Posterior cingulate gyrus (tissue), 11 donors: ENCODE results near the gene TPRN.
A peak's percentile ranks its signal among the peaks of the same experiment; 100 is the strongest.

Source experiments
- DNase-seq, 10 donors: peaks; one replicate each; pipeline versions ENCODE4 v3.0.0 to v3.0.0-alpha.2; 2020 to 2021; ENCODE audit warnings: mixed read lengths in 3 of 10
- intact Hi-C: fragments of 100-400 bp; cut with DNase I; formaldehyde crosslinking; loops from one replicate; pipeline ENCODE4 v1.15.1; 2023

The TPRN gene

DNA sequence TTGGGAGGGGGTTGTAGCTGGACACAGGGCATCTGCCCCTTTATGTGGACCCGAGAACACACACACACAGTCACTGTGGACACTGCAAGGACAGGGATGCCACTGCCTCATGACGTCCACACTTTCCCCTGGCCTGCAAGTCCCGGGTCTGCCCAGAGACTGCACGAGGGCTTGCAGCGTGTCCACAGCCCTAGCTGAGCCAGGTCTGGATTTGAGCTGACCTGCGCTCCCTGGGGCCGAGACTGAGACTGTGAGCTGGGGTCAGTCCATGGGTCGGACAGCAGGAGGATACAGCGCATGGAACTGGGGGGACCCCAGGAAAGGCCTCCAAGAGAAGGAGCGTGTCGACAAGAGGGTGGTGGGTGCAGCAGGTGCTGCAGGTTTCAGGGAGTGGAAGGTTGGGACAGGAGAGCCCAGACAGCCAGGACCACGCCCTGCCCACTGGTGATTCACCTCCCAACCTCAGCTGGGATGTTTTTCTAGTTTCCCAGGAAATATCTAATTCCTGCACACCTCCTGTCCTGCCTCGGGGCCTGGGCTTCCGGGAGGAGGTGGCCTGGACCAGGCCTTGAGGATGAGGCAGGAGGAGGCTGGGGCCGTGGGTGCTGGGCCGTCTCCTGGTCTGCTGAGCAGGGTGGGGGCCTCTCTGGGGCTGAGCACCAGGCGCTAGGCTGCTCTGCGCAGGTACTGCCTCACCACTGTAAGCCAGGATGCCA, 26.0 kb upstream of the TPRN start:
- DNase-seq: peak in 1 of 10 donors; percentile 5

DNA sequence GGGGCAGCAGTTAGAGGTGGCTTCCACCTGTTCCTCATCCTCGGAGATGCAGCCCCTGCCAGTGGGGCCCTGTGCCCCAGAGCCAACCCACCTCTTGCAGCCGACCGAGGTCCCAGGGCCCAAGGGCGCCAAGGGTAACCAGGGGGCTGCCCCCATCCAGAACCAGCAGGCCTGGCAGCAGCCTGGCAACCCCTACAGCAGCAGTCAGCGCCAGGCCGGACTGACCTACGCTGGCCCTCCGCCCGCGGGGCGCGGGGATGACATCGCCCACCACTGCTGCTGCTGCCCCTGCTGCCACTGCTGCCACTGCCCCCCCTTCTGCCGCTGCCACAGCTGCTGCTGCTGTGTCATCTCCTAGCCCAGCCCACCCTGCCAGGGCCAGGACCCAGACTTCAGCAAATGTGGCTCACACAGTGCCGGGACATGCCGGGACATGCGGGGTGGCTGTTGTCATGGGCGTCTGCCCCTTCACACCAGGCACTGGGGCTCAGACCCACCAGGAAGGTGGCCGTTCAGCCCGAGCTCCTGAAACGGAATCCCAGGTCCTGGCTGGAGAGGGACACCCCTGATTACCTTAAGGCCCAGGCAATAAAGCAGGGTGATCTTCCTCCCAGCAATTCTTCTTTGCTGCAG, 25.3 kb upstream of the TPRN start:
- intact Hi-C loops: loop anchor here (2.0 kb wide), 1 partner anchor 107 kb away; no protein-coding TSS in a partner anchor
- DNase-seq: peak in 1 of 10 donors; percentile 4

More for the DNA sequence above, 26.0 kb upstream of the TPRN start:
- intact Hi-C loops: loop anchor here (2.0 kb wide), 1 partner anchor 108 kb away; no protein-coding TSS in a partner anchor

DNA sequence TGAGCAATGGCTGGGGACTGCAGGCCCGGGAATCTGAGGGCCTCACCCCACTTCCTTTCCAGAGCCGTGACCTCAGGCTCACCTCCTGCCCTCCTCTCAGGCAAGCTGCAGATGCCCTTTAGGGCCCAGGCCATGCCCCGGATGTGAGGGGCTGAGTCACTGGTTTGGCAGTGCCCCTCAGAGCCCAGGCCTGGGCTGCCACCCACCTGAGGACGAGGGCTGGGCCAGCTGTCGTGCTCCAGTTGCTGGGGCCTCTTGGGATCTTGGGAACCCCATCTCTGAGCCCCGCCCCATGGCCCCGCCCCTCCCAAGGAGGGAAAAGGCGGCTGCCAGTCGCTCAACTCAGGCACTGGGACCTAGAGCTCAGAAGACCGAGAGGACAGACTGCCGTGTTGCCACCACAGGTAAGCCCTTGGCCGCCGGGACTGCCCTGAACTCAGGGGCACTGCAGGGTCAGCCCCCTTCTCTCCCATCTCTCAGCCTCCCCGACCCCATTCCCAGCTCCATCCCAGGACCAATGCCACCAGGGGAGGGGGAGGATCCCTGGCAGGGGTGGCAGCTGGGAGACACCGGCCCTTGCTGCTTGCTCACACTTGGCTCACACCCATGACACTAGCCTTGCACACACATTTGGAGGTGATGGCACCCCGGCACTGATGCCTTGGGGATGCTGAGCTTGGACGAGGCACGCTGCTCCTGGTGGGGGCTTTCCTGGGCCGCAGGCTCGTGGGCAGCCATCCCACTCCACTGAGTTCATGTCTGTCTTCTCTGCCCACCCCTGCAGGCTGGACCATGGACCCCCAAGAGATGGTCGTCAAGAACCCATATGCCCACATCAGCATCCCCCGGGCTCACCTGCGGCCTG, 24.5 kb upstream of the TPRN start, which contains the start of gene CYSRT1:
Gene CYSRT1 (plus strand): TSS at position 345 of the 865 bp plus-strand sequence. CDS start 448 bp downstream, at position 793.
- intact Hi-C loops: no loop called here
- peak in 1 of 10 donors; percentile 5 for DNase-seq

DNA sequence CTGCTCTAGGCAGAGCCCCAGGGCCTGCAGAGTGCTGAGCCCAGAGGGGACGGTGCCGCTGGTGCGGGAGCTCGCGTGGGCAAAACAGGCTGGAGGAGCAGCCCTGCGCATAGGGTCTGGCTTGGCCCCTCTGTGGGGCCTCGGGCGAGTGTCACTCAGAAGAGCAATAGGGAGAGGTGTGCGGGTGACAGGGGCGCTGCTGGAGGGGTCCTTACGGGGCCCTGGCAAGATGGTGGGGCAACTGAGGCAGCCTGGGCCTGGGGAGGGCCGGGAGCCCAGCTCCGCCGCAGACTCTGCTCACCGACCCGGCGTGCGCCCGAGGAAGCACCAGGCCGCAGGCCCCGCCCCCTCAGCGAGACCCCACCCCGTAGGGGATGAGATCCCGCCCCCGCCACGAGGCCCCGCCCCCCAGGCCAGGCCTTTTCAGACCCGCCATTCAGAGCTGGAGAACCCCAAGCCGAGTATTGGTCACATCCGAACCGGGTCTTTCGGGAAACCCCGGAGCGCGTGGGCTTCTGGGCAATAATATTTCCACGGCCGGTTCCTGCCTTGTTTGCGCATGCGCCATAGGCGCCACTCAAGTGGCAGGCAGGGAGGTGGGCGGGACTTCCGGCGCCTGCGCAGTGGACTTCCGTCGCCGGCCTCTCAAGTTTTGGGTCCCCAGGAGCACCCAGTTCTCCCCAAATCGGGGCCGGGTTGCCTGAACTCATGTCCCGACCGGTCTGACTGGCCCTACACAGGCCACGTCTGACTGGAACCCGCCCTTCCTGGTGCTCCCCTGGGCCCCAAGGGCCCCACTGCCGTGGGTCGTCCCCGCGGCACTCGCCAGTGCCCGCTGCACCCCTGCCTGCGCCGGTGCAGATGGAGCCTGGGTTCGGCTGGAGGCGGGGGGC, 22.8 kb upstream of the TPRN start:
- peak; percentile 92 to 99 (median 96) for DNase-seq
- intact Hi-C loops: loop anchor here (2.0 kb wide), 1 partner anchor 35 kb away; the partner anchor contains the start of genes ANAPC2 and SSNA1

DNA sequence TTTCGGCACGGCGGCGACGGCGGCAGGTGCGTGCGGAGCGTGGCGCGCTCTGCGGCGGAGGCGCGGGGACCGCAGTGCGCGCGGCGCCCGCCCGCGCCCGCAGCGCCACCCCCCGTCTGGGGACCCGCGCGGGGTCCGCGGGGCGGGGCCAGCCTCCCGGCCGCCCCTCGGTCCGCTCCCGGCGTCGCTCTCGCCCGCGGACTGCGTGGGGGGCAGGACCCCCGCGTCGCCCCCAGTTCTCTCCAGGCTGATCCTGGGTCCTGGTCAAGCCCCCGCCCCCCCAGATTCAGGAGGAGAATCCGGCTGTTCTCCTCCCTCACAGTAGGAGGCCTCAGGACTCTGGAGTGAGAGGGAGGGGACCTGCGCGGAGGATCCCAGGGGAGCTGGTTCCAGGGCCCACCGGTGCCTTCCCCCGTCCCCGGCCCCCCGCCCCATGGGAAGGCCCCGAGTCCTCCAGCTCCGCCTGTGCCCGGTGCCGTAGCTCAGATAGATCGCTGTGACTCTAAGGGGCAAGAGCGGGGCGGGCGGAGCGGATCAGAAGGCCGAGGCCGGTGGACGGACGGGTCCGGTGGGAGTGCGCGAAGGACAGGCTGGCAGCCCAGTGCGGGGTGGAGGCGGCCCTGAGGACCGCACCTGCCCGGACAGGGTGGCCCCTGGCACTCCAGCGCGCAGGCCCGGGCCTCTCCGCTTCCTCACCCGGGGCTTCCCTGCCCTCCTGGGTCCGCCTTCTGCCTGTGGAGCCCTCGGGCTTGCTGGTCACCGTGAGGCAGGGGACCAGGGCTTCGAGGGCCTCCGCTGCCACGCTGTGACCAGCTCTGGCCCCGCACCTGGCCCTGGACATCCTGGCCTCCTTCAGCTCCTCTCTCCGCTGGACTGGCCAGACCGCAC, 21.9 kb upstream of the TPRN start, which contains the start of gene RNF208:
Gene RNF208 (minus strand): TSS at position 51 of the 888 bp plus-strand sequence. CDS start 1,028 bp downstream, outside the sequence.
- intact Hi-C loops: loop anchor here (2.0 kb wide), 1 partner anchor 34 kb away; the partner anchor contains the start of genes ANAPC2 and SSNA1
- peak in 2 of 10 donors; percentile 23 to 88 for DNase-seq

DNA sequence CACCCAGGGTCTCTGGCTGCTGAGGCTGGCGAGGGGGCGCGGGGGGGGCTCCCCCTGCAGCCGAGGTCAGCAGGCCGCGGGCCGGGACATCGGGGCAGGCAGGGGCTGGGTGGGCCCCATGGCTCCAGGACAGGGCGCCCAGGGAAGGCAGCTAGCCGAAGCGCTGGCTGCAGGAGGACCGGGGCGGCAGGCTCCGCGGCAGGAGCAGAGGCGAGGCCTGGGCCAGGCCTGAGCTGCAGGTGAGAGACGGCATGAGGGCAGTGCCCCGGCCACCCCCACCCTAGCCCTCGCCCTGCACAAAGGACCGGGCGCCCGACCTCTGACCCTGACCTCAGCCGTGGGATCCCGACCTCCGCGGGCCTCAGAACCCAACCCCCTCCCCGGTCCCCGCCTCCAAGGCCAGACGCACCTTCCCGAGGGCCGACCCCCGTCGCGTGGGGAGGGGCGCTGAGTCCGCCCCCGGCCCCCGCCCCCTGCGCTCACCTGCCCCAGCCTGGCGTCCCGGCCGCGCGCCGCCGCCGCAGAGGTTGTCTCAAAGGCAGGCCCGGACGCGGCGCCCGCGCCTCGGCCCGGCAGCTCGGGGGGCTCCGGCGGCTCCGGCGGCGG, 21.1 kb upstream of the TPRN start:
- intact Hi-C loops: loop anchor here (2.0 kb wide), 1 partner anchor 33 kb away; the partner anchor contains the start of genes ANAPC2 and SSNA1
- DNase-seq: peak in 1 of 10 donors; percentile 84

DNA sequence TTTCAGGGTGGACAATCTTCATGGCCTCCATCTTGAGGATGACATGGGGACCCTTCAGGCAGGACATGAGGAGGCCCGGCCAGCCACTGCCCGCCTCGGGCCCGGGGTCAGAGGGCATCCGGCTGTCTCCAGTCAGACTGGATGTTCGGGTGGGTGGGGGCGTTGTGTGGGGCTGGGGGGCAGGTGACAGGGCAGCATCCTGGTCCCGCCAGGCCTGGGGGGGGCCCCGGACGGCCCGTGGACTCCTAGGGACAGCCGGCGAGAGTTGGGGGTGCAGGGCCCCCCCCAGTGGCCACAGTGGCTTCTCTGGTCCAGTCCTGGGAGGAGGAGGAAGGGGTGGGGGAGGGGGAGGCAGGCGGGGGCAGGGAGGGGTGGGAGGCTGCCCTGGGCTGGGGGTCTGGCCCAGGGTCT, 20.6 kb upstream of the TPRN start:
- intact Hi-C loops: no loop called here
- DNase-seq: peak in 1 of 10 donors; percentile 88

DNA sequence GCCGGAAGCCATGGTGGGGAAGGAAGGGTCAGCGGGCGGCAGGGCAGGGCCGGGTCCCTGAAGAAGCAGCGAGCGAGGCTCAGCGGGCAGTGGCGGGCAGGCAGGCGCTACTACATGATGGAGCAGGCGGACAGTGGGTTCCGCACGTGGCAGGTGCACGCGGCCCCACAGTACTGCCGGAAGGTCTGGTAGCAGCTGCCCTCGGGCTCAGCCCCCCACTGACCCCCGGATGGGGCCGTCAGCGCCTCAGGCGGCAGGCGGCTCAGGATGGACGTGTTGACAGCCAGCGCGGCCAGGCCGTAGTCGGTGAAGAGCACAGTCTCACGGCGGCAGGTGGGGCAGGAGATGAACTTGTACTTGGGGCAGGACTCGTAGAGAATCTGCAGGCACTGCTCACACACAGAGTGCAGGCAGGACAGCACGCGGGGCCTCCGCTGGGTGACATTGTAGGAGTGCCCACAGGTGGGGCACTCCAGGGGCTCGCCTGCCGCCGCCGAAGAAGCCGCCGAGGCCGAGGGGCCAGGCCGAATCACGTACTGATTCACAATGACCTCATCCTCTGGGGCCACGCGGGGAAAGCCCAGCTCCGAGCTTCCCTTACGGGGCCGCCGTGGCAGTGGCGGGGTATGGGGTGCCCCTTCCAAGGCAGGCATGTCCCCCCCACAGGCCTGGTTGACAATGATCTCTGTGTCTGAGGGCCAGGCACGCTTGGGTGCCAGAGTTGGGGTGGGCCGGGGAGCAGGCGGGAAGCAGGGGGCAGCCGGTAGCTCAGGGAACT, 20.0 kb upstream of the TPRN start:
- intact Hi-C loops: no loop called here
- peak in 1 of 10 donors; percentile 87 for DNase-seq

DNA sequence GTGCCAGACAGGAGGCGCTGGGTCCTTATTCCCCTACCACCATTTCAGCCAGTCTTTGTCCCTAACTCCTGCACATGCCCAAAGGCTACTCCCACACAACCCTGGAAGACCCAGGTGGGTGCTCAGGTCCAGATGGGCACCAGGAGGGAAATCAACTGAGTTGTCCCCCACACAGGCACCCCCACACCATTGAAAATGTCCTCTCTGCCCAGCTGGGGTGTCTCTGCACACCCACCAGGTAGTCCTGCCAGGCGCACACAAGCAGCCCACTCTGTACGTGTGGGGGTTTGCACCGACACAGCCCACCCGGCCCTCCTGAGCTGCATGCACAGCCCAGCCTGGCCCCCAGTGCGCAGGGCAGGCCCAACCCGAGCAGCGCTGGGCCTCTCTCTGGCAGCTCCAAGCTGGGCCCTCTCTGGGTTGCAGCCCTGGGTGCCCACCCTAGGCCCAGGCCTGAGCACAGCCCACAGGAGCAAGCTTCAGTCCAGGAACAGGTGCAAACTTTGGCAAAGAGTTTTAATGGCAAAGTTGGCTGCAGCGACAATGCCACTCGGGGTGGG, 19.3 kb upstream of the TPRN start:
- peak in 1 of 10 donors; percentile 83 for DNase-seq
- intact Hi-C loops: no loop called here

DNA sequence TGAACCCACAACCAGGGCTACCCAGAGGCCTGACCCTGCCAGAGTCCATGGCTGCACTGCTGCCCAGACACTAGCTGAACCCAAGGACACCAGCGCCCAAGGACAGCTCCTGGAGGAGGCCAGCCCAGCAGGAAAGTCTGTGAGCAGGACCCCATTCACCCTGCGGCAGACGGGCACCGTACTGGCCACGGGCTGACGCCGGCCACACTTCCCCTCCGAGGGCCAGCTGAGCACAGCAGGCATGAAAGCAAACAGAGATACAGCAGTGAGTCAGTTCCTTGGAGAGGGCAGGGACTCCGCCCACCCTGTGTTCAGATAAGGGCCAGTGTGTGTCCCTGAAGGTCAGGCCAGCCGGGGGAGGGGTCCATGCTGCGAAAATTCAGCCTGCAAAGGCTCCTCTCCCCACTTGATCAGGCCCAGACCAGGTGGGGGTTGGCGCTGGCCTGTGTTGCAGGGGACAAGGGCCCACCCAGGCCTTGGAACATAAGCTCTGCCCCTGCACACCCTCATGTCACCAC, 18.3 kb upstream of the TPRN start:
- intact Hi-C loops: no loop called here
- DNase-seq: no peak

DNA sequence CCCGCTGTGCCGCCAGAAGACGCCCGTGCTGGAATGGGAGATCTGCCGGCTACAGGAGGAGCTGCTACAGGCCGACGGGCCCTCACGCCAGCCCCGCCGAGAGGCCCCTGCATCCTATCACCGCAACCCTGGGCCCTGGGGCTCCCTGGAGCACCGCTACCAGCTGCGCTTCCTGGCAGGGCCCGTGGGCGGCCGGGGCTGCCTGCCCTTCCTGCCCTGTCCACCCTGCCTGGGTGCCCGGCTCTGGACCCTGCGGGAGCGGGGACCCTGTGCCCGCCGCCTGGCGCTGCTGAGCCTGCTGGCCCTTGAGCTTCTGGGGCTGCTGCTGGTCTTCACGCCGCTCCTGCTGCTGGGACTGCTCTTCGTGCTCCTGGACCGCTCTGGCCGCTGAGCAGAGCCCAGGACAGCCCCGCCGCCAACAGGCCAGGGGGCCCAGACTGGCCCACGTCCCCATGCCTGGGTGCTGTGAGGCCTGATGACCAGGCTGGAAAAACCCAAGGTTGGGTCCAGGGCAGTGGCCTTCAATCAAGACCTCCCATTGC, 17.7 kb upstream of the TPRN start:
- intact Hi-C loops: no loop called here
- no peak for DNase-seq

DNA sequence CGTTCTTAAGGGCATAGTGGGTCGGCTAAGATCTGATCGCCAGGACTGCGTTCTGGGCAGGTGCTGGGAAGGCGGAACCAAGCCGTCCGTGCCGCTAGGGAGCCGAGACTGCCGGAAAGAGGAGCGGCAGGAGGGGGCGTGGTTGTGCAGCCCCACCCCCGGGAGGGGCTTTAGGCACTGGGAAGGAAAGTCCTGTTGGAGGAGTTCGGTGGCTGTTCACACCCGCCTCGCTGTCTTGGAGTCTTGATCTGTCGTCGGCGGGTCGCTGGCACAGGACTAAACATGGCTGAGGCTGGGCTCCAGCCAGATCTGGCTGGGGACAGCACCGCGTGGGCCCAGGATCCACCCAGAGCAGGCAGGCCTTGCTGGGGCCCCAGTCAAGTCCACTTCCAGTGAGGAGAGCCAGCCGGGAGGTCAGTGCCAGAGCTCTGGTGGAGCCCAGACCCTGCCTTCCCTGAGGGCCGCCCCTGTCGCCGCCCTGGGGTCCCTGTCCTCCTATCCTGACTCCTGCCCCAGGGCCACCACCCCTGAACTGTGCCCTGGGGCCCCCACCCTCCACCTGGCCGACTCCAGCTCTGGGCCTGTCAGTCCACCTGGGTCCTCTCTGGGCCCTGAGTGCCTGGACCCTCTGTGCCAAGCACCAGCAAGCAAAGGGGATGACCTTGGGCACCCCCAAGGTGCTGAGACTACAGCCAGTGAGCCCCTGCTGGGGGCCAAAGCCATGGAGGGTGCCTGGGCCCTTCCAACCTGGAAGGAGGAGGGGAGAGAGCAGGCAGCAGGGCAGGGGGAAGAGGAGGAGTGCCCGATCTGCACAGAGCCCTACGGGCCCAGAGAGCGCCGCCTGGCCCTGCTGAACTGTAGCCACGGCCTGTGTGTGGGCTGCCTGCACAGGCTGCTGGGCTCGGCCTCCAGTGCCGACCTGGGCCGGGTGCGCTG, 17.0 kb upstream of the TPRN start:
- DNase-seq: peak in 2 of 10 donors; percentile 15 to 91
- intact Hi-C loops: no loop called here

DNA sequence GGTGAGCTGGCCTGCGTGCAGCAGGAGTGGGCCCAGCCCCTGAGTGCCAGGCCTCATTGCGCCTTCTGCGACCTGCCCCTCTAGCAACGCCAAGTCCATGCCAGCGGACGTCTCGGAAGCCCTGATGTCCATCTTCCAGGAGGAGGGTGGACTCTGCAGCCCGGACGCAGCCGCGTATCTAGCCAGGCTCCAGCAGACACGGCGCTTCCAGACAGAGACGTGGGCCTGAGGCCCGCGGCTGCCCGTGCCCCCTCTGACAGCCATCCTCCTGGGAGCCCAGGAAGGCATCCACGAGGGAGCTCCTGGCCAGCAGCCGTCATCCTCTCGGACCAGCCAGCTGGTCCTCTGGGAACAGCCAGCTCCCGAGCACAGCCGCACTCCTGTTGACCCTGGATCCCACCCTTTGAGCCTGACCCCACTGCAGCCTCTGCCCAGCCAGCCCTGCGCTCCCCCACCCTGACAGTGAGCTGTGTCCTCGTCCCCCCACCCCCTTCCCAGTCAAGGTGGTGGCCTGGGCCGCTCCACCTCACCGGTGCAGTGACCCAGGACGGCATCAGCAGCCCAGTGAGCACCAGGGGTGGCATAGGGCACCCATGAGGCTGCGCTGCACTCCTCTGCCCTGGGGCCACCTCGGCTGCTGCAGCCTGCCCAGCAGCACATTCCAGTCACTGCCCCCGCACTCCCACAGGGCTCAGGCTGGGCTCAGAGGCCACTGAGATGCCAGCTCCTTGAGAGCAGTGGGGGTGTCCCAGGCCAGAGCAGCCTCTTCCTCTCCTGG, 15.8 kb upstream of the TPRN start:
- intact Hi-C loops: no loop called here
- no peak for DNase-seq

DNA sequence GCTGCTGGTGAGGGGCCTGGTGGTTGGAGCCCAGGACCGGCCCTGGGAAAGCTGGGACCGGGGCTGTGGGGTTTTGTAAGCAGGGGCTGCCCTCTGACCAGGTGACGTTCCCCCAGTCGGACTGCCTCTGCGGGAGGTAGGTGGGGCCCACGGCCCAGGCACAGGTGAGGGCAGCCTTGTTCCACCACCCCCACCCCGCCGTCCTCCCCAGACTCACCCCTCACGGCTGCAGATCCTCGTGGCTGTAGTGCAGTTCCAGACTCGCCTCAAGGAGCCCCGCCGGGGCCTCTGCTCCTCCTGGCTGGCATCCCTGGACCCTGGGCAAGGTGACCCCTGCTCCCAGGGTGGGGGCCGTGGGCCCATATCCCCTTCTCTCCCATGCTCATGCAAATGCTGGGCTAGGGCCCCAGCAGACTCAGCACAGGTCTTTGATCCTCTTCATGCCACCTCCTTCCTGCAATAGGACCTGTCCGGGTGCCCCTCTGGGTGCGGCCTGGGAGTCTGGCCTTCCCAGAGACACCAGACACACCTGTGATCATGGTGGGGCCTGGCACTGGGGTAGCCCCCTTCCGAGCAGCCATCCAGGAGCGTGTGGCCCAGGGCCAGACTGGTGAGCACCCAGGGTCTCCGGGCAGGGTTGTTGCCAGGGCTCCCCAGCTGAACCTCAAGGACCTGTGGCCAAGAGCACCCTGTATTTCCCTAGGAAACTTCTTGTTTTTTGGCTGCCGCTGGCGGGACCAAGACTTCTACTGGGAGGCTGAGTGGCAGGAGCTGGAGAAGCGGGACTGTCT, 14.8 kb upstream of the TPRN start:
- intact Hi-C loops: no loop called here
- DNase-seq: no peak
